Lower lobe of right lung (tissue), 2 donors: ENCODE data around the gene KCNJ13. TPM values are rescaled to one million over a fixed set of nuclear protein-coding genes. Genes with fewer than 3 reads are reported as not detected.

Experiments used
- ATAC-seq, 2 donors: fragments of 200-7000 bp; cut with Tn5 transposase; one replicate each; pipeline ENCODE4 v1.9.1; 2020 to 2022; ENCODE audit warnings: mild to moderate bottlenecking in 2 of 2, moderate library complexity in 2 of 2
- DNase-seq: peaks from one replicate; pipeline ENCODE4 v3.0.0-alpha.2; 2020
- H3K27ac ChIP-seq: fragments of 200-600 bp; one replicate; pipeline ENCODE4 v1.8.0; 2022
- H3K27me3 ChIP-seq: fragments of 200-600 bp; one replicate; pipeline ENCODE4 v1.8.0; 2022; ENCODE audit warnings: low read depth
- H3K36me3 ChIP-seq: fragments of 200-600 bp; one replicate; pipeline ENCODE4 v1.8.0; 2022; ENCODE audit warnings: mild to moderate bottlenecking
- H3K4me1 ChIP-seq: fragments of 200-600 bp; one replicate; pipeline ENCODE4 v1.8.0; 2022
- H3K4me3 ChIP-seq: fragments of 200-600 bp; one replicate; pipeline ENCODE4 v1.8.0; 2022; ENCODE audit warnings: mild to moderate bottlenecking
- H3K9me3 ChIP-seq: fragments of 200-600 bp; one replicate; pipeline ENCODE4 v1.8.0; 2022
- intact Hi-C: fragments of 100-400 bp; cut with DNase I; formaldehyde crosslinking; loops from one replicate; pipeline ENCODE4 v1.11.0; 2022
- long read RNA-seq: library from polyadenylated mRNA; unstranded; transcript quantifications from one replicate; pipeline ENCODE4 v2.0.0, GENCODE V29; 2021
- total RNA-seq: library from RNA; stranded (reverse); fragmentation: NEBNext Ultra II Directional; extraction: Animal tissue kit (Norgen Biotek cat#: 25700); gene quantifications from one replicate; pipeline ENCODE4 v1.2.1, GENCODE V29; 2021
- TF ChIP-seq, protein P1 (sequence below): fragments of 200-600 bp; IDR thresholded peaks from one replicate; pipeline ENCODE4 v1.8.0; 2022; ENCODE audit warnings: antibody characterized with exemption, mild to moderate bottlenecking
- donor health status: DM: no; HTN: yes; CAD: no; lungs with severe emphysema.

The KCNJ13 gene
- total RNA-seq, result not detected
- long read RNA-seq, result 0 reads

DNA sequence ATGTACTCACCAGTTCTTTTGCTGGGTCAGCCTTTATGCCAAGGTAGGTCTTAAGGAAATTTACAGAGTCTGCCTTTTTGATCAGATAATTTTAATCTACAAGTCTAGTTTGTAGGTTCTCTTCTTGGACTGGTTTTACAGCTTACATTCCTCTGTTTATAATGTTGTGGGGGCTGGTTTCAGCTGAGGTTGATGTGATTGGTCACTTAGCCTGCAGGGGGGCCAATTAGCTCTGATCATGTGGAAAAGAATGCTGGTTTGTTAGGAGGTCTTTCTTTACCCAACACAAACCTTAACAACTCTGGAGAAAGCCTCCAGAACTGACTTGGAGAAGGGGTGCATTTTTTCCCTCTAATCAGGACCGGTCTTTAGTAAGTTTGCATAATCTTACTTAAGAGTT is at the start of gene KCNJ13:
KCNJ13 (minus strand) TSS at position 131 of the 400 bp plus-strand sequence. CDS start 5,203 bp downstream, outside the sequence.
- H3K36me3 ChIP-seq, result peaks cover 34% of the 10 kb centered on the region
- peaks cover 10% of the 10 kb centered on the region for H3K4me1 ChIP-seq
- H3K9me3 ChIP-seq, result no peaks in the 10 kb centered on the region
- intact Hi-C loops, result no loop called here
- H3K27me3 ChIP-seq, result no peaks in the 10 kb centered on the region
- no peak for DNase-seq
- TF ChIP-seq, protein P1, sequence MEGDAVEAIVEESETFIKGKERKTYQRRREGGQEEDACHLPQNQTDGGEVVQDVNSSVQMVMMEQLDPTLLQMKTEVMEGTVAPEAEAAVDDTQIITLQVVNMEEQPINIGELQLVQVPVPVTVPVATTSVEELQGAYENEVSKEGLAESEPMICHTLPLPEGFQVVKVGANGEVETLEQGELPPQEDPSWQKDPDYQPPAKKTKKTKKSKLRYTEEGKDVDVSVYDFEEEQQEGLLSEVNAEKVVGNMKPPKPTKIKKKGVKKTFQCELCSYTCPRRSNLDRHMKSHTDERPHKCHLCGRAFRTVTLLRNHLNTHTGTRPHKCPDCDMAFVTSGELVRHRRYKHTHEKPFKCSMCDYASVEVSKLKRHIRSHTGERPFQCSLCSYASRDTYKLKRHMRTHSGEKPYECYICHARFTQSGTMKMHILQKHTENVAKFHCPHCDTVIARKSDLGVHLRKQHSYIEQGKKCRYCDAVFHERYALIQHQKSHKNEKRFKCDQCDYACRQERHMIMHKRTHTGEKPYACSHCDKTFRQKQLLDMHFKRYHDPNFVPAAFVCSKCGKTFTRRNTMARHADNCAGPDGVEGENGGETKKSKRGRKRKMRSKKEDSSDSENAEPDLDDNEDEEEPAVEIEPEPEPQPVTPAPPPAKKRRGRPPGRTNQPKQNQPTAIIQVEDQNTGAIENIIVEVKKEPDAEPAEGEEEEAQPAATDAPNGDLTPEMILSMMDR, result no peak
- no peak for ATAC-seq
- H3K4me3 ChIP-seq, result no peak within 1 kb of the TSS
- H3K27ac ChIP-seq, result no peak within 1 kb of the TSS

DNA sequence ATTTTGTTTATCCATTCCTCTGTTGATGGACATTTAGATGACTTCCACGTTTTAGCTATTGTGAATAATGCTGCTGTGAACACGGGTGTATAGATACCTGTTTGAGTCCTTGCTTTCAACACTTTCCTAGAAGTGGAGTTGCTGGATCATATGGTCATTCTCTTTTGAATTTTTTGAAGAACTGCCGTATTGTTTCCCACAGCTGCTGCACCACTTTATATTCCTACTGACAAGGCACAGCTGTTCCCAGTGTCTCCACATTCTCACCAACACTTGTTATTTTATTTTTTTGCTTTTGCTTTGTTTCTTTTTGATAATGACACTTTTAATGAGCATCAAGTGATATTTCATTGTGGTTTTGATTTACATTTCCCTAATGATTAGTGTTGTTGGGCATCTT is 41.4 kb upstream of the KCNJ13 start:
- peaks cover 85% of the 10 kb centered on the region for H3K36me3 ChIP-seq
- intact Hi-C loops, result no loop called here

GRCh38 chr2:232816657-232817056 is 40.3 kb upstream of the KCNJ13 start:
- intact Hi-C loops, result no loop called here
- Histone ChIP-seq H3K27ac (no peak overlapping the region), H3K27me3 (no peaks in the 10 kb centered on the region), H3K36me3 (peaks cover 96% of the 10 kb centered on the region), H3K9me3 (no peaks in the 10 kb centered on the region), H3K4me3 (no peak overlapping the region), H3K4me1 (no peaks in the 10 kb centered on the region)
- DNase-seq, result no peak
- ATAC-seq, result peak; percentile 51 to 68
- TF ChIP-seq, protein P1, result no peak

More for the DNA sequence above, 41.4 kb upstream of the KCNJ13 start:
- TF ChIP-seq, protein P1, result no peak
- ATAC-seq (no peak), DNase-seq (no peak)
- no peaks in the 10 kb centered on the region for H3K27me3 ChIP-seq
- no peaks in the 10 kb centered on the region for H3K4me1 ChIP-seq
- no peak overlapping the region for H3K4me3 ChIP-seq
- no peaks in the 10 kb centered on the region for H3K9me3 ChIP-seq
- H3K27ac ChIP-seq, result no peak overlapping the region

- DNase-seq, result no peak
- Histone ChIP-seq H3K4me3 (no peak overlapping the region), H3K36me3 (peaks cover 97% of the 10 kb centered on the region), H3K9me3 (no peaks in the 10 kb centered on the region), H3K27me3 (no peaks in the 10 kb centered on the region), H3K27ac (no peak overlapping the region), H3K4me1 (no peaks in the 10 kb centered on the region)
- TF ChIP-seq, protein P1, result no peak
- no peak for ATAC-seq
- intact Hi-C loops, result no loop called here
These were observed 39.2 kb upstream of the KCNJ13 start for GRCh38 chr2:232815569-232815968.

GRCh38 chr2:232810444-232810843 is 34.1 kb upstream of the KCNJ13 start:
- DNase-seq, result no peak
- no peaks in the 10 kb centered on the region for H3K27me3 ChIP-seq
- H3K27ac ChIP-seq, result no peak overlapping the region
- TF ChIP-seq, protein P1, result no peak
- no peaks in the 10 kb centered on the region for H3K4me1 ChIP-seq
- intact Hi-C loops, result no loop called here
- no peaks in the 10 kb centered on the region for H3K9me3 ChIP-seq
- H3K36me3 ChIP-seq, result peaks cover 97% of the 10 kb centered on the region
- H3K4me3 ChIP-seq, result no peak overlapping the region
- no peak for ATAC-seq
